Measurements from ENCODE around the gene CAPN1. TPM values are rescaled to one million over a fixed set of nuclear protein-coding genes. Genes with fewer than 3 reads are reported as not detected.

The CAPN1 gene
- total RNA-seq, 1 donor from 2014 or later = 87.1 TPM

DNA sequence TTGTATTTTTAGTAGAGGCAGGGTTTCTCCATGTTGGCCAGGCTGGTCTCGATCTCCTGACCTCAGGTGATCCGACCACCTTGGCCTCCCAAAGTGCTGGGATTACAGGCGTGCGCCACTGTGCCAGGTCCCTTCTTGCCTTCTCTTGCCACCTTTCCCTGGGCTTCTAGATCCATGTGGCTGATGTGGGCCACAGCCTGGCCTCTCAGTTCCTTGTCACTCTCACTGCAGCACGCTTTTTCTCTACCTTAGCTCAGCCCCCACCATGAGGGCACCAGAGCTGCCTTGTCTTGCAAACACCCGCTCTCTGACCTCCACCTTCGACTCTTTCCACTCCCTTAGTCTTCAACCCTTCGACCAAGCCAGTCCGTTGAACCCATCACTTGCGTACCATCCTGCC is 7.5 kb downstream of the CAPN1 start:
- DNase-seq = no peak
- no peak overlapping the region for H3K27ac Mint-ChIP-seq
- no peaks in the 10 kb centered on the region for H3K9me3 Mint-ChIP-seq
- intact Hi-C loops (cut with micrococcal nuclease) = no loop called here
- H3K4me1 Mint-ChIP-seq = peaks cover 2% of the 10 kb centered on the region
- no peak overlapping the region for H3K4me3 Mint-ChIP-seq
- peaks cover 37% of the 10 kb centered on the region for H3K36me3 Mint-ChIP-seq (ENCODE audit: low read depth)
- H3K27me3 Mint-ChIP-seq = no peaks in the 10 kb centered on the region

DNA sequence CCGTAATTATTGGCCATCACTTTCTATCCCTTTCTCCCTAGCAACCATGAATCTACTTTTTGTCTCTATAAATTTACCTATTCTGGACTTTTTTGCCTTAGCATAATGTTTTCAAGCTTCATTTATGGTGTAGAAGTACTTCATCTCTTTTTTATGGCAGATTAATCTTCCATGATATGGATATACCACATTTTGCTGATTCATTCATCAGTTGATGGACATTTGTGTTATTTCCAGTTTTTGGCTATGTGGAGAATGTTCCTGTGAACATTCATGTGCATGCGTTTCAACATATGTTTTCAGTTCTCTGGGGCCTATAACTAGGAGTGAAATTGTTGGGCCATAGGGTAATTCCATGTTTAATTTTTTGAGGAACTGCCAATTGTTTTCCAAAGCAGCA is 12.8 kb downstream of the CAPN1 start:
- no peak overlapping the region for H3K4me3 Mint-ChIP-seq
- H3K27me3 Mint-ChIP-seq = no peaks in the 10 kb centered on the region
- peaks cover 37% of the 10 kb centered on the region for H3K36me3 Mint-ChIP-seq (ENCODE audit: low read depth)
- intact Hi-C loops (cut with micrococcal nuclease) = no loop called here
- DNase-seq = no peak
- H3K4me1 Mint-ChIP-seq = no peaks in the 10 kb centered on the region
- no peak overlapping the region for H3K27ac Mint-ChIP-seq
- no peaks in the 10 kb centered on the region for H3K9me3 Mint-ChIP-seq

DNA sequence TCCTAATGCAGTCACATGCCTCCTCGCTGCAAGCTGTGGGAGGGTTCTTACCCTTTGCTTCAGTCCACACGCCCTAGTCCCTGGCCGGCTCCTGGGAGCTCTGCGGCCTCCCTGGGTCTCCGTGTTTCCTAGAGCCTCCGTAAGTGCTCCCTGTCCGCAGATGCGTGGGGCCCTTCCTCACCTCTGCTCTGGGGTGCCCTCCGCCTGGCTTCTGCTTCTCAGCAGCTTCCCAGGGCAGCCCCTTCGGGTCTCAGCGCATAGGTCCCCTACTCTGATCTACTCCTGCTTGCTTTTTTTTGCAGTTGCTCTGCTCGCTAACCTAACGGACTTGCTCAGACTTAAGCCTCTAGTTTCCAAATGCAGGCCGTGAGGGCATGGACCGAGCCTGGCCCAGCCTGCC is 22.4 kb downstream of the CAPN1 start:
- H3K36me3 Mint-ChIP-seq (ENCODE audit: low read depth) = peaks cover 27% of the 10 kb centered on the region
- no peaks in the 10 kb centered on the region for H3K27me3 Mint-ChIP-seq
- H3K4me3 Mint-ChIP-seq = no peak overlapping the region
- H3K9me3 Mint-ChIP-seq = no peaks in the 10 kb centered on the region
- DNase-seq = no peak
- H3K4me1 Mint-ChIP-seq = peaks cover 6% of the 10 kb centered on the region
- intact Hi-C loops (cut with micrococcal nuclease) = loop anchor here (1.0 to 5.0 kb wide), 2 partner anchors 111 to 308 kb away; no protein-coding TSS in a partner anchor
- H3K27ac Mint-ChIP-seq = peak overlapping the region; percentile 37

- Mint-ChIP-seq H3K27me3 (no peaks in the 10 kb centered on the region), H3K27ac (no peak overlapping the region), H3K4me3 (no peak overlapping the region), H3K9me3 (no peaks in the 10 kb centered on the region), H3K36me3 (ENCODE audit: low read depth) (peaks cover 25% of the 10 kb centered on the region), H3K4me1 (peaks cover 6% of the 10 kb centered on the region)
- intact Hi-C loops (cut with micrococcal nuclease) = loop anchor here (1.0 to 5.0 kb wide), 2 partner anchors 110 to 307 kb away; no protein-coding TSS in a partner anchor
- peak; percentile 84 for DNase-seq
Measured at GRCh38 chr11:65204646-65205601, 23.2 kb downstream of the CAPN1 start.

GRCh38 chr11:65205602-65205967 is 23.9 kb downstream of the CAPN1 start:
- no peak for DNase-seq
- Mint-ChIP-seq H3K36me3 (ENCODE audit: low read depth) (peaks cover 26% of the 10 kb centered on the region), H3K4me1 (peaks cover 6% of the 10 kb centered on the region), H3K27ac (no peak overlapping the region), H3K27me3 (no peaks in the 10 kb centered on the region), H3K9me3 (no peaks in the 10 kb centered on the region), H3K4me3 (no peak overlapping the region)
- intact Hi-C loops (cut with micrococcal nuclease) = no loop called here

DNA sequence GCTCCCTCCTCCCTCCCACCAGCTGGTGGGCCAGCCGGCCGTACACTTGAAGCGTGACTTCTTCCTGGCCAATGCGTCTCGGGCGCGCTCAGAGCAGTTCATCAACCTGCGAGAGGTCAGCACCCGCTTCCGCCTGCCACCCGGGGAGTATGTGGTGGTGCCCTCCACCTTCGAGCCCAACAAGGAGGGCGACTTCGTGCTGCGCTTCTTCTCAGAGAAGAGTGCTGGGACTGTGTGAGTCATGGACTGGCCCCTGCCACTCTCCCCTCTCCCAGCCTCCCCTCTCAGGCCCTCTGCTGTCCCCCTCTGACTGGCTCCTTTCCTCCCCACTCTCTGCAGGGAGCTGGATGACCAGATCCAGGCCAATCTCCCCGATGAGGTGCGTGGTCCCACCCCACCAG is 24.7 kb downstream of the CAPN1 start:
- H3K4me1 Mint-ChIP-seq = peaks cover 6% of the 10 kb centered on the region
- no peaks in the 10 kb centered on the region for H3K9me3 Mint-ChIP-seq
- DNase-seq = no peak
- intact Hi-C loops (cut with micrococcal nuclease) = no loop called here
- H3K36me3 Mint-ChIP-seq (ENCODE audit: low read depth) = peaks cover 27% of the 10 kb centered on the region
- no peaks in the 10 kb centered on the region for H3K27me3 Mint-ChIP-seq
- H3K4me3 Mint-ChIP-seq = no peak overlapping the region
- no peak overlapping the region for H3K27ac Mint-ChIP-seq

GRCh38 chr11:65206901-65207300 is 25.2 kb downstream of the CAPN1 start:
- Mint-ChIP-seq H3K4me1 (peaks cover 6% of the 10 kb centered on the region), H3K9me3 (no peaks in the 10 kb centered on the region), H3K27me3 (no peaks in the 10 kb centered on the region), H3K4me3 (no peak overlapping the region), H3K36me3 (ENCODE audit: low read depth) (peaks cover 29% of the 10 kb centered on the region), H3K27ac (no peak overlapping the region)
- no peak for DNase-seq
- intact Hi-C loops (cut with micrococcal nuclease) = no loop called here

DNA sequence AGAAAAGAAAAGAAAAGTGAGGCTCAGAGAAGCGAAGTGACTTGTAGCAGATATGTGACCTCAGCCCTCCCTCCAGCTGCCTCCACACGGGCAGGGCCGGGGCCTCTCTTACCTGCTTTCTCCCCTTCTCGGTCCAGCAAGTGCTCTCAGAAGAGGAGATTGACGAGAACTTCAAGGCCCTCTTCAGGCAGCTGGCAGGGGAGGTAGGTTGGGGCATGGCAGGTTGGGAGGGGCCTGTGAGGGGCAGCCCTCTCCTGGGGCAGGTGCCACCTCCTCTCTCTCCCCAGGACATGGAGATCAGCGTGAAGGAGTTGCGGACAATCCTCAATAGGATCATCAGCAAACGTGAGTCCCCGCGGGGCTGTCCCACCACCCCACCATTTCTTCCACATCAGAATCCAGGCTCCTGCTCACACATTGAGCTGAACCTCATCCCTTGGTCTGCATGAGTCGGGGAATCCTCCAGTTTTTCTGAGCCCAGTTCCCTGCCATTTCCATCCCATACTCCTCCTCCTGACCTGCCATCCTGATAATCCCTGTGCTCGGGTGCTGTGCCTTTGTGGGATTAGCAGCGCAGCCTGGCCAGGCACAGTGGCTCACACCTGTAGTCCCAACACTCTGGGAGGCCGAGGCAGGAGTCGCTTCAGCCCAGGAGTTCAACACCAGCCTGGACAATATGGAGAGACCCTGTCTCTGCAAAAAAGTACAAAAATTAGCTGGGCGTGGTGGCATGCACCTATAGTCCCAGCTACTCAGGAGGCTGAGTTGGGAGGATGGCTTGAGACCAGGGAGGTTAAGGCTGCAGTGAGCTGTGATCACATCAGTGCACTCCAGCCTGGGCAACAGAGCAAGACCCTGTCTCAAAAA is 26.4 kb downstream of the CAPN1 start:
- intact Hi-C loops (cut with micrococcal nuclease) = no loop called here
- Mint-ChIP-seq H3K27ac (no peak overlapping the region), H3K36me3 (ENCODE audit: low read depth) (peaks cover 29% of the 10 kb centered on the region), H3K9me3 (no peaks in the 10 kb centered on the region), H3K27me3 (no peaks in the 10 kb centered on the region), H3K4me3 (no peak overlapping the region), H3K4me1 (peaks cover 8% of the 10 kb centered on the region)
- DNase-seq = no peak

DNA sequence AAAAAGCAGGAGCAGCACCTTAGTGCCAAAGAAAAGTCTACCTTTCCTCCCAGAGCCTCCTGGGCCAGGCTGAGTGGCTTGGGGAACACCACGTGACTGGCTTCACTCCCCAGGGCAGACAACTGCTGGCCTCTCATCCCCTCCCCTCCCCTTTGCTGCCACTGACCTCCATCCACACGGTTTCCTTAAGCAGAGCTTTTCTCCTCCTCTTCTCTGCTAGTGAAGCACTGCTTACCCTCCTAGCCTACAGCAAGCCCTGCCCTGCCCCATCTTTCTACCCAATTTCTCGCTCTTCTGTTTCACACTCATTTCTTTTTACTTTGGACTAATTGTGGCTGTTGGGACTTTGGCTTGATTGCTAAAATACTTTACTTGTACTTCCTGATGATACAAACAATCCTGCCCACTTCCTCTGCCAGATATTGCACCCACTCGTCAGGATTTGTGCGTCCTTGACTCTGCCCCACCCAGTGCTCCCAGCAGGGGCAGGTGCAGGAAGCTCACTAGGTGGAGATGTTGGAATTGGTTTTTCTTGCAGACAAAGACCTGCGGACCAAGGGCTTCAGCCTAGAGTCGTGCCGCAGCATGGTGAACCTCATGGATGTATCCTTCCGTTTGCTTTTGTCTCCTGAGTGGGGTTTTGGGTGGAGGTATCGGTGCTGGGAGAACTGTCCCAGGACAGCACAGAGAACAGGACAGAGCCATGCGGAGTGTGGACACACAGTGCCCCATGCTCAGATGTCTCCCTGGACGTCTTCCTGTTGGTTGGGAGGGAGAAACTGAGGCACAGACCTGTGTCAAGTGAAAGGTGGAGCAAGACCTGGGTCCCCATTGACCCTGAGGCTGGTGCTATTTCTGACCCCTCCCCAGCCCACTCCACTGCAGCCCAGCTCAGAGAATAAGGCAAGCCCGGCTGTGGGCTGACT is 27.3 kb downstream of the CAPN1 start:
- Mint-ChIP-seq H3K27ac (no peak overlapping the region), H3K27me3 (no peaks in the 10 kb centered on the region), H3K4me3 (no peak overlapping the region), H3K9me3 (no peaks in the 10 kb centered on the region), H3K36me3 (ENCODE audit: low read depth) (peaks cover 27% of the 10 kb centered on the region), H3K4me1 (peaks cover 10% of the 10 kb centered on the region)
- DNase-seq = no peak
- intact Hi-C loops (cut with micrococcal nuclease) = no loop called here

GRCh38 chr11:65209711-65210360 is 28.1 kb downstream of the CAPN1 start:
- intact Hi-C loops (cut with micrococcal nuclease) = no loop called here
- Mint-ChIP-seq H3K36me3 (ENCODE audit: low read depth) (peaks cover 25% of the 10 kb centered on the region), H3K4me3 (no peak overlapping the region), H3K9me3 (no peaks in the 10 kb centered on the region), H3K4me1 (peaks cover 11% of the 10 kb centered on the region), H3K27me3 (no peaks in the 10 kb centered on the region), H3K27ac (no peak overlapping the region)
- no peak for DNase-seq

GRCh38 chr11:65210361-65210731 is 28.6 kb downstream of the CAPN1 start:
- H3K36me3 Mint-ChIP-seq (ENCODE audit: low read depth) = peaks cover 23% of the 10 kb centered on the region
- peaks cover 1% of the 10 kb centered on the region for H3K9me3 Mint-ChIP-seq
- no peak overlapping the region for H3K27ac Mint-ChIP-seq
- no peak for DNase-seq
- H3K4me1 Mint-ChIP-seq = peaks cover 12% of the 10 kb centered on the region
- H3K4me3 Mint-ChIP-seq = no peak overlapping the region
- H3K27me3 Mint-ChIP-seq = no peaks in the 10 kb centered on the region
- intact Hi-C loops (cut with micrococcal nuclease) = no loop called here

- Mint-ChIP-seq H3K27me3 (peaks cover 3% of the 10 kb centered on the region), H3K36me3 (ENCODE audit: low read depth) (peaks cover 23% of the 10 kb centered on the region), H3K4me1 (peaks cover 16% of the 10 kb centered on the region), H3K27ac (no peak overlapping the region), H3K9me3 (peaks cover 5% of the 10 kb centered on the region), H3K4me3 (no peak overlapping the region)
- no peak for DNase-seq
- intact Hi-C loops (cut with micrococcal nuclease) = no loop called here
Measured at GRCh38 chr11:65210748-65211147, 29.0 kb downstream of the CAPN1 start.
